NCI-H69 (cell line): ENCODE results near the gene RNF180.
"Not testable (repeated sequence)": the region's sequence is repeated elsewhere in the genome, so short reads cannot be mapped to it uniquely, and the experiment has no call there.

Source experiments
- DNase-seq: peaks from one replicate; lab custom pipeline; 2025; lab: John Stamatoyannopoulos, UW

RNF180 gene

GRCh38 chr5:64285188-64286130, 119.8 kb downstream of the RNF180 start:
- no peak for DNase-seq

GRCh38 chr5:64286381-64286780, 120.7 kb downstream of the RNF180 start:
- no peak for DNase-seq

- DNase-seq = not testable (repeated sequence)
These were observed 122.9 kb downstream of the RNF180 start for GRCh38 chr5:64288496-64288895.

DNA sequence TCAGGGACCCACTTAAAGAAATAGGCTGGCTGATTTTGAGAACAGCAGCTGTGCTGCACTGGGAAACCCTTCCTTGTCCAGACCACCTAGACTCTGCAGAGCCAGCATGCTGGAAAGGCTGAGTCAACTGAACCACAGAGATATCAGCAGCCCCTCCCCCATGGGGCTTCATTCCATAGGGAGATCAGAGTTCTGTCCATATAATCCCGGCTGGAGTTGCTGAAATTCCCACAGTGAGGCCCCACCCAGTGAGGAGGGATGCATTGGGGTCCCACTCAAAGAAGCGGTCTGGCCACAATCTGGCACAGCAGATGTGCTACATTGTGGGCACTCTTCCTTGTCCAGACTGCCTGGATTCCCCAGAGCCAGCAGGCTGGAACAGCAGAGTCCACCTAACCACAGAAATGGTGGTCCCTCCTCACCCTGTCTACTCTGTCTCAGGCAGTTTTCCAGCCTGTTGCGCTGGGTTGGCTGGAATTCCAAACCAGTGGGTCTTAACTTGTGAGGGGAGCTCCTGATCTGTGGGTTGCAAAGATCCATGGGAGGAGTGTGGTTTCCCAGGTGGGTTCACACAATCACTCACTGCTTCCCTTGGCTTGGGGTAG, 127.1 kb downstream of the RNF180 start:
- no peak for DNase-seq

DNA sequence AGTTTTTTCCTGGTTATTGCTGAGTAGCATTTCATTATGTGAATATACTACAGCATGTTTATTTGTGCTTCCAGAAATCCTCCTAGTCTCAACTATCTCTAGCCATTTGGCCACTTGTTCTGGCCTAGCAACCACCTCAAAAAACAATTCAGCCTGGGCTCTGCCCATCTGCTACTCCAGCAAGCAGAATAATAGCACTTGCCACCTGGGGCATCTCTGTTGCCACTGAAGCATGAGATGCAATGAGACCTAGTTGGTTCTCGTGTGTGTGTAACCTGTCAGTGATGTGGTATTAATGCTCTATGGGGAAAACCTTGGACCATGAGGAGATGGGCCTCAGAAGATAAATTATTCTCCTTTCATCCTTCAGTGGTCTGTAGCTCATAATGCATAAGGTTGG, 129.5 kb downstream of the RNF180 start:
- DNase-seq = peak; percentile 94

- DNase-seq = no peak
These were observed 132.9 kb downstream of the RNF180 start for GRCh38 chr5:64298586-64298985.

- no peak for DNase-seq
These were observed 134.2 kb downstream of the RNF180 start for GRCh38 chr5:64299805-64300204.

GRCh38 chr5:64301566-64301965, 135.9 kb downstream of the RNF180 start:
- DNase-seq = no peak

- no peak for DNase-seq
These were observed 142.5 kb downstream of the RNF180 start for GRCh38 chr5:64308135-64308534.

DNA sequence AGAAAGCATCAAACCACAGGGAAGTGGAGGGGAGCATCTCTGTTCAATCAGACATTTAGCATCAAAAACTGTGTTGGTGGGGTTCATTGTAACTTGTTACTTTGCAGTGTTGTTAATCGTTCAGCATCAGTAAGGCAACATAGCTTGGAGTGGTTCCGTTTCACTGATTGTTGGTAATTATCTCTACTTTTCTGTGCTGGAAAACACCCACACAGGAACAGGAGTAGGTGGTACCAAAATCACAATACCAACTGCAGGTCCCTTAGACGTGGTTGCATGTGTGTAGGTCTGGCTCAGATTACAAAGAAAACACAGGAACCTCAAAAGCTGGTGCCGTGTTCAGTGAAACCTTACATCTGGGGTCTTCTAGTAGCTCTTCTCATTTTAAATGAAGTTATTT, 146.8 kb downstream of the RNF180 start:
- peak; percentile 40 for DNase-seq

- no peak for DNase-seq
These were observed 150.1 kb downstream of the RNF180 start for GRCh38 chr5:64315778-64316177.

GRCh38 chr5:64318175-64318574, 152.5 kb downstream of the RNF180 start:
- no peak for DNase-seq

GRCh38 chr5:64323591-64323990, 157.9 kb downstream of the RNF180 start:
- DNase-seq = no peak

- no peak for DNase-seq
These were observed 165.1 kb downstream of the RNF180 start for GRCh38 chr5:64330728-64331231.

DNA sequence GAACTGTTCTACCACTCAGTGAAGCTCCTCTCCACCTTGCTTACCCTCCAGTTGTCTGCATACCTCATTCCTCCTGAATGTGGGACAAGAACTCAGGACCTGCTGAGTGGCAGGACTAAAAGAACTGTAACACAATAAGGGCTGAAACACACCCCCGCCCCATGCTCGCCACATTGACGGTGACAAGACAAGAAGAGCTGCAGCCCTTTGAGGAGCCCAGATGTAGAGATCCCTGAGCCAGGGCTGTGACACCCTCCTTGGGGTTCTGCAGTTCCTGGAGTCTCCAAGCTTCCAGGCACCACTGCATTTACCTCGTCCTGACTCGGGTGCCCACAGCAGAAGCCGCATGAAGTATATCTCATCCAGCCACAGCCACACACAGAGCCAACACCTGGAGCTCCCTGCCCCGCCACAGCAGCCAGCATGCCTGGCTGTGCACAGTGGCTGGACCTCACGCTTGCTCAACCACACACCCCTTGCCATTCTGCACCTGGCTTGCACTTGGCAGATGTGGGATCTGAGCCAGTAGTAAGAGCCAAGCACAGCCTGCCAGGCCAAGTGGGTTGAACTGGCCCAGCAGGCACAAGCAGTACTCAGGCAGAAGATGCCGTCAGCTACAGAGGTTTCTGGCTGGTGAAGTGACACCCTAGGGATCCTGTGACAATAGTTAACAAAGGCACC, 166.1 kb downstream of the RNF180 start:
- no peak for DNase-seq

DNA sequence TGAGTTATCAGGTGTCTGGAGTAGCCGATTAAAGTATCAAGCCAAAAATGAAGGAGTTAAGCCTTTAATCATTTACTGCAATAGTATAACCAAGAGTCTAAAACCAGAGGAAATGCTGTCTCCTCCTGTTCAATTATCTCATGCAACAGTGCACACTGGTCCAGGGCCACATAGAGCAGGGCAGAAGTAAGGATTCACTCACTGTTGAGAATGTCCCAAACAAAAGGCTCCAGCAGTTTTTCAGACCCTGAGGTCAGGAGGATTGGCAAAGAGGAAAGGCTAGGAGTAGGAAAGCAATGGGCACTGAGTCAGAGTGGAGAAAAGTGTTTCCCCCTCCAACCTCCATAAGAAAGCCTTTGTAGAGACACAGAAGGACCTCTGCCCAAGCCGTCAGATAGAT, 168.2 kb downstream of the RNF180 start:
- DNase-seq = no peak

- DNase-seq = no peak
These were observed 174.1 kb downstream of the RNF180 start for GRCh38 chr5:64339769-64340168.

DNA sequence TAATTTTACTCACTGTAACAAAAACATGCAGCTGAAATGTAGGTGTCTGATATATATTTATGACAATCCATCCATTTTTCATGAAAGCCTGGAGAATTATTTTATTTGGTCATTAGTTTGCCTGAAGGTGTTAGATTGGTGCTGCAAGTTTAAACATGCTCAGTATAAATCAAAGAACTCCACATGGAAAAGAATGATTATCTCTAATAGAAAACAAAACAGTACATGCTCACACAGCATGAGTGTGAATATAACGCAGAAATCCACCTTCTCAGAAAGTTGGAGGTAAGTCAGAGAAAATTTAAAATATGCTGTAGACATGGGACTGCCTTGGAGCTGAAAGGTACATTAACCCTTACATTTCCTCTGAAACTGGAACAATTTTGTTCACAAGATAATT, 174.7 kb downstream of the RNF180 start:
- no peak for DNase-seq

DNA sequence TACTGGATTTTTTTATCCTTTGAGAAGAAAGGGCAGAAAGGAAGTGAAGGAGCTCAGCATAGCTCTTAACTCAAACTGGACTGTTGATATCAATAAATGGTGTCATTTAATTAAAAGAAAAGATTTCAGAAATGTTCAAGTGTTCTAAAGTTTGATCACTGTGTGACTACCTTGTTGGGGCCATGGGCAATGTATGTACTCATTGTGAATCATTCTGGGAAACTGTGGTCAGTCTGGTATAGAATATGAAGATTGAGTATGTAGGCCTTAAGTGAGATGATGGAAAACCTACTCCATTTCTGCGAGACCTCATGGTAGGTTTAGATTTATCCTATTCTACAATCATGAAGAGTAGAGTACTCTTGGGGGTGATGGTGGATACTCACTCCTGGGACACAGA, 175.7 kb downstream of the RNF180 start:
- DNase-seq = no peak

DNA sequence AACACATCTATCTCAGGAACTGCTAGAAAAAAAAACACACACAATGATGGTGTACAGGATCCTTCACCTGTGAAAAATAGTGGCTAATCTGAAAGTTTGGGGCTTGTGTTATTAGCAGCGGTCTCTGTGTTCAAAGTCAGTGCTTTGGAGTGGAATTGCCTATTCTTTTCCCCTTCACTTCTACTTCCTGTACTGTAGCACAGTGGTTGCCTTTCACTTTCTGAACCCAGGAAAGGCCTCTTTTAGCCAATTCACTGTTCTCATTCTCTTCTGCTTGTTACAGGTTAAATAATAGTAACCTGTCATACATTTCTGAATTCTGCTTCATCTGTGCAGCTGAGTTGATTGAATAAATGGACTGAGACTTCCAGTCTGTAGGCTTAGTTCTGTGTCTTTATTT, 178.9 kb downstream of the RNF180 start:
- DNase-seq = no peak

GRCh38 chr5:64347309-64347708, 181.7 kb downstream of the RNF180 start:
- DNase-seq = peak; percentile 52

- DNase-seq = no peak
These were observed 198.8 kb downstream of the RNF180 start for GRCh38 chr5:64364426-64364825.

DNA sequence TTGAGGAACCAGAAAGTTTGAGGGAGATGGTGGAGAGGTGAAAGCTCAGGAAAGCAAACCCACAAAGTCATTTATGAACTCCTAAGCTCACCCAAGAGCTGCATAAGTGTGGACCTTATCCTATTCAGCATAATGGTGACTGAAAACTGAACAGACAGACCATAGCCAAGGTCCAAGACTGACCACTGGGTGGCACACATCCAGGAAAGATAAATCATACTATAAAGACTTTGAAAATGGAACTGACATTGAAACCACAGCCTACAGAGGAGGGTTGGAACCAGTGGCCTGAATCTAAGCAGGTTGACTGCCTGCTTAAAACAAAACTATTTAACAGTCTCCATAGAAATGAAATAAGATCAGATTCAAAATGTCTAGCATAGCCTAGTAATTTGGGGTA, 219.1 kb downstream of the RNF180 start:
- peak; percentile 72 for DNase-seq
